ENCODE data around the gene IFIT2. TPM values are rescaled to one million over a fixed set of nuclear protein-coding genes. Genes with fewer than 3 reads are reported as not detected.

Gene IFIT2
- total RNA-seq, 1 experiment from 2014 or later = 0.75 TPM

DNA sequence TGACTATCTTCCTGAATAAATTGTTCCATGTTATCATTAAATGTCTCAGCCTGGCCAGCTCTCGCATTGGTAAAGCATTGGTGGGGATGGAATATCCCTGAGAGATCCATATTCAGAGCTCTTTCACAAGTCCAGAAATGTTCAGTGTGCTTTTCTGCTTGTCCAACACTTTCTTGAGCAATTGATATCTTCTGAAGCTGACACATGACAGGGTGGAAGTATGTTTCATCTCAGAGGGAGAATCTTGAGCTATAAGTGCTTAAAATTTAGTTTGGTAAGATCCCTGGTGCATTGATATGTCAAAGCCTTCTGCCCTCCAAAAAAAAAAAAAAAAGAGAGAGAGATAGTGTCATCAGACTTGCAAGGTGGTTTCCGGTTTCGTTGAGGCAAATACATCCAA lies 33.4 kb downstream of the IFIT2 start:
- no peaks in the 10 kb centered on the region for H3K27me3 ChIP-seq (ENCODE audit: low read length)
- H3K9ac ChIP-seq (ENCODE audit: low read length) = no peak overlapping the region
- no peaks in the 10 kb centered on the region for H3K79me2 ChIP-seq (ENCODE audit: low read length)
- no peaks in the 10 kb centered on the region for H3K9me2 ChIP-seq (replicated peaks; ENCODE audit: insufficient read depth, low read length)
- H4K20me1 ChIP-seq (ENCODE audit: insufficient read depth, low read depth, low read length) = no peaks in the 10 kb centered on the region
- H3K36me3 ChIP-seq (ENCODE audit: insufficient read depth, low read length) = no peaks in the 10 kb centered on the region
- no peak overlapping the region for H3K27ac ChIP-seq (ENCODE audit: low read length)
- no peak for DNase-seq
- H3K9me3 ChIP-seq (ENCODE audit: low read length) = no peaks in the 10 kb centered on the region
- no peak overlapping the region for H2AFZ ChIP-seq (ENCODE audit: low read length)
- H3K4me1 ChIP-seq (ENCODE audit: low read length) = peaks cover 12% of the 10 kb centered on the region
- H3K4me2 ChIP-seq (ENCODE audit: low read depth, low read length, poor library complexity, severe bottlenecking) = no peak overlapping the region
- no peak overlapping the region for H3K4me3 ChIP-seq (ENCODE audit: low read length)

GRCh38 chr10:89336241-89336640 lies 34.4 kb downstream of the IFIT2 start:
- Histone ChIP-seq H3K4me1 (ENCODE audit: low read length) (peaks cover 12% of the 10 kb centered on the region), H3K27me3 (ENCODE audit: low read length) (no peaks in the 10 kb centered on the region), H4K20me1 (ENCODE audit: insufficient read depth, low read depth, low read length) (no peaks in the 10 kb centered on the region), H3K79me2 (ENCODE audit: low read length) (no peaks in the 10 kb centered on the region), H3K4me2 (ENCODE audit: low read depth, low read length, poor library complexity, severe bottlenecking) (no peak overlapping the region), H3K9me3 (ENCODE audit: low read length) (no peaks in the 10 kb centered on the region), H3K9me2 (replicated peaks; ENCODE audit: insufficient read depth, low read length) (no peaks in the 10 kb centered on the region), H2AFZ (ENCODE audit: low read length) (no peak overlapping the region), H3K9ac (ENCODE audit: low read length) (no peak overlapping the region), H3K36me3 (ENCODE audit: insufficient read depth, low read length) (no peaks in the 10 kb centered on the region), H3K27ac (ENCODE audit: low read length) (no peak overlapping the region), H3K4me3 (ENCODE audit: low read length) (no peak overlapping the region)
- no peak for DNase-seq

- DNase-seq = no peak
- no peaks in the 10 kb centered on the region for H3K79me2 ChIP-seq (ENCODE audit: low read length)
- no peaks in the 10 kb centered on the region for H3K9me2 ChIP-seq (replicated peaks; ENCODE audit: insufficient read depth, low read length)
- H3K9me3 ChIP-seq (ENCODE audit: low read length) = no peaks in the 10 kb centered on the region
- H3K4me1 ChIP-seq (ENCODE audit: low read length) = peaks cover 8% of the 10 kb centered on the region
- no peaks in the 10 kb centered on the region for H4K20me1 ChIP-seq (ENCODE audit: insufficient read depth, low read depth, low read length)
- H3K36me3 ChIP-seq (ENCODE audit: insufficient read depth, low read length) = no peaks in the 10 kb centered on the region
- no peaks in the 10 kb centered on the region for H3K27me3 ChIP-seq (ENCODE audit: low read length)
- H3K9ac ChIP-seq (ENCODE audit: low read length) = no peak overlapping the region
- no peak overlapping the region for H3K27ac ChIP-seq (ENCODE audit: low read length)
- H2AFZ ChIP-seq (ENCODE audit: low read length) = no peak overlapping the region
- no peak overlapping the region for H3K4me3 ChIP-seq (ENCODE audit: low read length)
- H3K4me2 ChIP-seq (ENCODE audit: low read depth, low read length, poor library complexity, severe bottlenecking) = no peak overlapping the region
These were observed 35.6 kb downstream of the IFIT2 start for GRCh38 chr10:89337484-89337883.

DNA sequence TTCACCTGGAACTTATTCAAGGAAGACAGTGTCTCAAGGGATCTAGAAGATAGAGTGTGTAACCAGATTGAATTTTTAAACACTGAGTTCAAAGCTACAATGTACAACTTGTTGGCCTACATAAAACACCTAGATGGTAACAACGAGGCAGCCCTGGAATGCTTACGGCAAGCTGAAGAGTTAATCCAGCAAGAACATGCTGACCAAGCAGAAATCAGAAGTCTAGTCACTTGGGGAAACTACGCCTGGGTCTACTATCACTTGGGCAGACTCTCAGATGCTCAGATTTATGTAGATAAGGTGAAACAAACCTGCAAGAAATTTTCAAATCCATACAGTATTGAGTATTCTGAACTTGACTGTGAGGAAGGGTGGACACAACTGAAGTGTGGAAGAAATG lies 36.9 kb downstream of the IFIT2 start:
- H3K4me3 ChIP-seq (ENCODE audit: low read length) = no peak overlapping the region
- no peak overlapping the region for H3K27ac ChIP-seq (ENCODE audit: low read length)
- no peak overlapping the region for H3K9ac ChIP-seq (ENCODE audit: low read length)
- no peaks in the 10 kb centered on the region for H4K20me1 ChIP-seq (ENCODE audit: insufficient read depth, low read depth, low read length)
- H2AFZ ChIP-seq (ENCODE audit: low read length) = no peak overlapping the region
- H3K9me2 ChIP-seq (replicated peaks; ENCODE audit: insufficient read depth, low read length) = no peaks in the 10 kb centered on the region
- H3K36me3 ChIP-seq (ENCODE audit: insufficient read depth, low read length) = no peaks in the 10 kb centered on the region
- DNase-seq = no peak
- H3K9me3 ChIP-seq (ENCODE audit: low read length) = no peaks in the 10 kb centered on the region
- H3K4me2 ChIP-seq (ENCODE audit: low read depth, low read length, poor library complexity, severe bottlenecking) = no peak overlapping the region
- no peaks in the 10 kb centered on the region for H3K79me2 ChIP-seq (ENCODE audit: low read length)
- no peaks in the 10 kb centered on the region for H3K4me1 ChIP-seq (ENCODE audit: low read length)
- no peaks in the 10 kb centered on the region for H3K27me3 ChIP-seq (ENCODE audit: low read length)

GRCh38 chr10:89339875-89340274 lies 38.0 kb downstream of the IFIT2 start:
- Histone ChIP-seq H2AFZ (ENCODE audit: low read length) (no peak overlapping the region), H3K4me3 (ENCODE audit: low read length) (no peak overlapping the region), H3K9me3 (ENCODE audit: low read length) (no peaks in the 10 kb centered on the region), H3K4me2 (ENCODE audit: low read depth, low read length, poor library complexity, severe bottlenecking) (no peak overlapping the region), H3K9me2 (replicated peaks; ENCODE audit: insufficient read depth, low read length) (no peaks in the 10 kb centered on the region), H3K36me3 (ENCODE audit: insufficient read depth, low read length) (no peaks in the 10 kb centered on the region), H4K20me1 (ENCODE audit: insufficient read depth, low read depth, low read length) (no peaks in the 10 kb centered on the region), H3K79me2 (ENCODE audit: low read length) (no peaks in the 10 kb centered on the region), H3K9ac (ENCODE audit: low read length) (no peak overlapping the region), H3K27me3 (ENCODE audit: low read length) (no peaks in the 10 kb centered on the region), H3K27ac (ENCODE audit: low read length) (no peak overlapping the region), H3K4me1 (ENCODE audit: low read length) (no peaks in the 10 kb centered on the region)
- DNase-seq = no peak

GRCh38 chr10:89341649-89342048 lies 39.8 kb downstream of the IFIT2 start:
- Histone ChIP-seq H3K4me1 (ENCODE audit: low read length) (no peaks in the 10 kb centered on the region), H3K4me2 (ENCODE audit: low read depth, low read length, poor library complexity, severe bottlenecking) (no peak overlapping the region), H4K20me1 (ENCODE audit: insufficient read depth, low read depth, low read length) (no peaks in the 10 kb centered on the region), H3K27me3 (ENCODE audit: low read length) (no peaks in the 10 kb centered on the region), H3K9ac (ENCODE audit: low read length) (no peak overlapping the region), H3K9me3 (ENCODE audit: low read length) (no peaks in the 10 kb centered on the region), H2AFZ (ENCODE audit: low read length) (no peak overlapping the region), H3K79me2 (ENCODE audit: low read length) (no peaks in the 10 kb centered on the region), H3K27ac (ENCODE audit: low read length) (no peak overlapping the region), H3K9me2 (replicated peaks; ENCODE audit: insufficient read depth, low read length) (no peaks in the 10 kb centered on the region), H3K4me3 (ENCODE audit: low read length) (no peak overlapping the region), H3K36me3 (ENCODE audit: insufficient read depth, low read length) (no peaks in the 10 kb centered on the region)
- no peak for DNase-seq

DNA sequence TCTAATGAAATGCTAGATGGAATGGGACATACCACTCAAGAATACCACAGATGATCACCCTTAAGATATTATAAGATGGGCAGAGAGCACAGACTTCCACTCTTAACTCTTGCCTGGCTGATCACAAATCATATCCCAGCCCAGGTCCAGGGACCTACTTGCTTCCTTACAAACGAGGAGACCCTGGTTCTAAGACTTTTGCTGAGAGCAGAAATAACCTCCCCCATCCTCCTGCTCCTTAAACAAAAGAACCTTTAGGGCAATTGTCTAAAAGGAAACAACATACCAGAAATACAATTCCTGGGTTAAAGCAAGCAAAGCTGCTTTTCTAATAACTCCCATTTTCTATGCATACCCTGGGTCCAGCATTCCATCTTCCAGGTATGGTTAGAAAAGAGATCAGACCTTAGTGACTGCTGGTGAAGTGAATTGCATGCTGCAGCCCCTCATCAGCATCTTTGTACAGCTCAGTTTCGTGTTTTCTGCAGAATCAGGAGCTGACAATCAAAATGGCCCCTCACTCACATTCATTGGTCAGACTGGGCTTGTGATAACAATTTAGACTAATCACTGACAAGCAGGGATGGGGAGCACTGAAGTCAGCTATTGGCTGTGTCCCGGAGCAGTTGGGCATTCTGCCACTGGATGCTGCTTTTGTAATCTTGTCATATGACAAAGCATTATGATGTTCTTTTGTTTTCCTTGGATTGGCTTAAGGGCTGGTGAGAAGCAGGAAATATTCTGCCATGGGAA lies 40.5 kb downstream of the IFIT2 start:
- no peaks in the 10 kb centered on the region for H3K9me2 ChIP-seq (replicated peaks; ENCODE audit: insufficient read depth, low read length)
- H3K79me2 ChIP-seq (ENCODE audit: low read length) = no peaks in the 10 kb centered on the region
- H3K4me3 ChIP-seq (ENCODE audit: low read length) = no peak overlapping the region
- H3K27me3 ChIP-seq (ENCODE audit: low read length) = no peaks in the 10 kb centered on the region
- no peaks in the 10 kb centered on the region for H3K4me1 ChIP-seq (ENCODE audit: low read length)
- no peaks in the 10 kb centered on the region for H3K36me3 ChIP-seq (ENCODE audit: insufficient read depth, low read length)
- DNase-seq = no peak
- no peak overlapping the region for H3K27ac ChIP-seq (ENCODE audit: low read length)
- H3K4me2 ChIP-seq (ENCODE audit: low read depth, low read length, poor library complexity, severe bottlenecking) = no peak overlapping the region
- no peaks in the 10 kb centered on the region for H3K9me3 ChIP-seq (ENCODE audit: low read length)
- no peaks in the 10 kb centered on the region for H4K20me1 ChIP-seq (ENCODE audit: insufficient read depth, low read depth, low read length)
- no peak overlapping the region for H2AFZ ChIP-seq (ENCODE audit: low read length)
- no peak overlapping the region for H3K9ac ChIP-seq (ENCODE audit: low read length)

DNA sequence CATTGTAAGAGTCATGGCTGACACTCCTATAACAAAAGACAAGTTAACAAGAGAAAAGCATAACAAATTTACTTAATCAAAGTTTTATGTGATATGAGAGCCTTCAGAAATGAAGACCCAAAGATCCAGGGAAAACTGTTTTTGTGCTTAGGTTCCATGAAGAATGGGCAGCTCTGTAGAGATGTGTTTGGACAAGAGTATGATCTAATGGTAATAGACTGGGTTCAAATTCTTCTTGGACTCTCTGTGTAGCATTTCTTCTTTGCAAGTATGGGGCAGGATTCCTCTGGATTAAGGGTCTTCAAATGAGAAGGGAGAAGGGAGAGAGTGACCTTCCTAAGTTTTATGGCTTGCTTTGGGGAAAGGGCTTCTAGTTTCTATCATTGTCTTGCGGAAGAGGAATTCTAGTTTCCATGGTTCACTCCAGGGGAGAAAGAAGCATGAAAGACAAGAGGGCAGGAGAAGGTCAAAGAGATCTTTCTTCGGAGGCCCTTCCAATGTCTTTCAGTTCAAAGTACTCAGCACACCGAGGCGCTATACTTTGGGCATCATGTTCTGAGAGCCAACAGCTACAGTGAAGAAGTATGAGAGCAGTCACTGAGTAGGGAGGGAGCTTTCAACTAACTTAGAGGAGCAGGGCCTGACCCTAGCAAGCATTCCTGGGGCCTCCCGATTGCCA lies 41.4 kb downstream of the IFIT2 start:
- H3K4me3 ChIP-seq (ENCODE audit: low read length) = no peak overlapping the region
- H3K36me3 ChIP-seq (ENCODE audit: insufficient read depth, low read length) = no peaks in the 10 kb centered on the region
- H3K9ac ChIP-seq (ENCODE audit: low read length) = no peak overlapping the region
- no peaks in the 10 kb centered on the region for H3K4me1 ChIP-seq (ENCODE audit: low read length)
- no peak overlapping the region for H3K4me2 ChIP-seq (ENCODE audit: low read depth, low read length, poor library complexity, severe bottlenecking)
- H3K9me3 ChIP-seq (ENCODE audit: low read length) = no peaks in the 10 kb centered on the region
- no peaks in the 10 kb centered on the region for H3K9me2 ChIP-seq (replicated peaks; ENCODE audit: insufficient read depth, low read length)
- H3K27ac ChIP-seq (ENCODE audit: low read length) = no peak overlapping the region
- no peaks in the 10 kb centered on the region for H3K27me3 ChIP-seq (ENCODE audit: low read length)
- no peak overlapping the region for H2AFZ ChIP-seq (ENCODE audit: low read length)
- H4K20me1 ChIP-seq (ENCODE audit: insufficient read depth, low read depth, low read length) = no peaks in the 10 kb centered on the region
- no peak for DNase-seq
- no peaks in the 10 kb centered on the region for H3K79me2 ChIP-seq (ENCODE audit: low read length)

Data from Karpas-422 (cell line).